ENCODE measurements around the gene CNMD.

The CNMD gene

GRCh38 chr13:52782471-52783448 lies 43.1 kb upstream of the CNMD start:
- FAIRE-seq (no peak), DNase-seq (ENCODE audit: insufficient read length, low spot score) (no peak)
- no peak for TF ChIP-seq CTCF (IDR thresholded peaks at IDR 0.05; ENCODE audit: insufficient read depth, missing control alignments)

- DNase-seq (ENCODE audit: insufficient read length, low spot score) (no peak), FAIRE-seq (no peak)
- no peak for TF ChIP-seq CTCF (IDR thresholded peaks at IDR 0.05; ENCODE audit: insufficient read depth, missing control alignments)
Measured at GRCh38 chr13:52780611-52781010, 41.0 kb upstream of the CNMD start.

- TF ChIP-seq CTCF (IDR thresholded peaks at IDR 0.05; ENCODE audit: insufficient read depth, missing control alignments) = no peak
- DNase-seq (ENCODE audit: insufficient read length, low spot score) (no peak), FAIRE-seq (no peak)
Measured at GRCh38 chr13:52780092-52780491, 40.5 kb upstream of the CNMD start.

- no peak for TF ChIP-seq CTCF (IDR thresholded peaks at IDR 0.05; ENCODE audit: insufficient read depth, missing control alignments)
- FAIRE-seq (no peak), DNase-seq (ENCODE audit: insufficient read length, low spot score) (no peak)
Measured at GRCh38 chr13:52779103-52779502, 39.5 kb upstream of the CNMD start.

- DNase-seq (ENCODE audit: insufficient read length, low spot score) (no peak), FAIRE-seq (no peak)
- no peak for TF ChIP-seq CTCF (IDR thresholded peaks at IDR 0.05; ENCODE audit: insufficient read depth, missing control alignments)
Measured at GRCh38 chr13:52776726-52777125, 37.1 kb upstream of the CNMD start.

- TF ChIP-seq CTCF (IDR thresholded peaks at IDR 0.05; ENCODE audit: insufficient read depth, missing control alignments) = no peak
Measured at GRCh38 chr13:52775511-52775910, 35.9 kb upstream of the CNMD start.

GRCh38 chr13:52767949-52768516 lies 28.4 kb upstream of the CNMD start:
- FAIRE-seq (no peak), DNase-seq (ENCODE audit: insufficient read length, low spot score) (no peak)
- TF ChIP-seq CTCF (IDR thresholded peaks at IDR 0.05; ENCODE audit: insufficient read depth, missing control alignments) = no peak

More at GRCh38 chr13:52775511-52775910, 35.9 kb upstream of the CNMD start:
- DNase-seq (ENCODE audit: insufficient read length, low spot score) (no peak), FAIRE-seq (no peak)

Data from D721Med (cell line).